WTC11 (cell line): ENCODE data around the gene LTB. TPM values are rescaled to one million over a fixed set of nuclear protein-coding genes. Genes with fewer than 3 reads are reported as not detected.

Experiments used
- ATAC-seq: fragments of 200-7000 bp; cut with Tn5 transposase; 2 replicates; pipeline ENCODE4 v1.10.0; 2021; ENCODE audit warnings: mild to moderate bottlenecking, moderate library complexity
- CTCF ChIA-PET: fragments of 300-600 bp; sonication (Branson Sonifier 250); formaldehyde crosslinking; loops from one replicate; lab custom pipeline; 2021; ENCODE audit warnings: antibody characterized with exemption; lab: Charles Lee
- POLR2A ChIA-PET: fragments of 350-600 bp; sonication (Branson Sonifier 250); formaldehyde crosslinking; loops from one replicate; lab custom pipeline; 2021; ENCODE audit warnings: antibody characterized with exemption; lab: Charles Lee
- DNase-seq: peaks from one replicate; pipeline ENCODE4 v3.0.0; 2021; ENCODE audit warnings: low spot score
- H3K27ac Mint-ChIP-seq: 2 replicates; pipeline ENCODE4 v1.8.0; 2021; ENCODE audit warnings: mixed read lengths
- H3K27me3 Mint-ChIP-seq: 2 replicates; pipeline ENCODE4 v1.8.0; 2021; ENCODE audit warnings: low read depth, mild to moderate bottlenecking, moderate library complexity, mixed read lengths
- H3K36me3 Mint-ChIP-seq: 2 replicates; pipeline ENCODE4 v1.8.0; 2021; ENCODE audit warnings: mixed read lengths
- H3K4me1 Mint-ChIP-seq: 2 replicates; pipeline ENCODE4 v1.8.0; 2022; ENCODE audit warnings: mixed read lengths
- H3K4me3 Mint-ChIP-seq: 2 replicates; pipeline ENCODE4 v1.8.0; 2021; ENCODE audit warnings: mild to moderate bottlenecking, moderate library complexity, mixed read lengths
- H3K9me3 Mint-ChIP-seq: 2 replicates; pipeline ENCODE4 v1.8.0; 2021; ENCODE audit warnings: mixed read lengths
- ARID4B ChIP-seq: sonication (generic); formaldehyde crosslinking; IDR thresholded peaks from 2 replicates; pipeline ENCODE4 v1.8.0; 2023; ENCODE audit warnings: missing genetic modification reagents, mild to moderate bottlenecking, borderline replicate concordance
- CTCF ChIP-seq: fragments of 200-600 bp; IDR thresholded peaks from 2 replicates; pipeline ENCODE4 v1.8.0; 2022; ENCODE audit warnings: antibody characterized with exemption
- E2F5 ChIP-seq: sonication (generic); formaldehyde crosslinking; IDR thresholded peaks from 2 replicates; pipeline ENCODE4 v1.8.1; 2022; ENCODE audit warnings: mild to moderate bottlenecking, moderate library complexity, missing genetic modification reagents
- ETV6 ChIP-seq: sonication (generic); formaldehyde crosslinking; IDR thresholded peaks from 2 replicates; pipeline ENCODE4 v1.8.1; 2022; ENCODE audit warnings: mild to moderate bottlenecking, missing genetic modification reagents
- FOXK1 ChIP-seq: sonication (generic); formaldehyde crosslinking; IDR thresholded peaks from 2 replicates; pipeline ENCODE4 v1.8.0; 2022; ENCODE audit warnings: mild to moderate bottlenecking, moderate library complexity, missing genetic modification reagents
- FOXP1 ChIP-seq: sonication (generic); formaldehyde crosslinking; IDR thresholded peaks from 2 replicates; pipeline ENCODE4 v1.8.0; 2022; ENCODE audit warnings: missing genetic modification reagents, mild to moderate bottlenecking, moderate library complexity, borderline replicate concordance
- GABPB1 ChIP-seq: sonication (generic); formaldehyde crosslinking; IDR thresholded peaks from 2 replicates; pipeline ENCODE4 v1.8.1; 2023; ENCODE audit warnings: mild to moderate bottlenecking, missing genetic modification reagents
- HMGXB4 ChIP-seq: sonication (generic); formaldehyde crosslinking; IDR thresholded peaks from 2 replicates; pipeline ENCODE4 v1.8.1; 2023; ENCODE audit warnings: mild to moderate bottlenecking, moderate library complexity, missing genetic modification reagents
- MAX ChIP-seq: sonication (generic); formaldehyde crosslinking; IDR thresholded peaks from 2 replicates; pipeline ENCODE4 v1.8.0; 2022; ENCODE audit warnings: mild to moderate bottlenecking, missing genetic modification reagents
- MYBL2 ChIP-seq: sonication (generic); formaldehyde crosslinking; IDR thresholded peaks from 2 replicates; pipeline ENCODE4 v1.8.1; 2023; ENCODE audit warnings: mild to moderate bottlenecking, moderate library complexity, missing genetic modification reagents
- NFE2L1 ChIP-seq: sonication (generic); formaldehyde crosslinking; IDR thresholded peaks from 2 replicates; pipeline ENCODE4 v1.8.1; 2023; ENCODE audit warnings: missing genetic modification reagents
- SP1 ChIP-seq: sonication (generic); formaldehyde crosslinking; conservative IDR thresholded peaks from 2 replicates; pipeline ENCODE4 v1.8.1; 2022; ENCODE audit warnings: missing genetic modification reagents
- TEAD1 ChIP-seq: sonication (generic); formaldehyde crosslinking; IDR thresholded peaks from 2 replicates; pipeline ENCODE4 v1.8.0; 2022; ENCODE audit warnings: mild to moderate bottlenecking, missing genetic modification reagents
- ZBTB43 ChIP-seq: sonication (generic); formaldehyde crosslinking; IDR thresholded peaks from 2 replicates; pipeline ENCODE4 v1.8.1; 2023; ENCODE audit warnings: mild to moderate bottlenecking, missing genetic modification reagents
- ZNF263 ChIP-seq: sonication (generic); formaldehyde crosslinking; IDR thresholded peaks from 2 replicates; pipeline ENCODE4 v1.8.1; 2022; ENCODE audit warnings: low read depth, mild to moderate bottlenecking, moderate library complexity, missing genetic modification reagents
- ZNF281 ChIP-seq: sonication (generic); formaldehyde crosslinking; IDR thresholded peaks from 2 replicates; pipeline ENCODE4 v1.8.0; 2023; ENCODE audit warnings: mild to moderate bottlenecking, missing genetic modification reagents
- ZNF396 ChIP-seq: fragments of 250-450 bp; sonication (Bioruptor Pico); IDR thresholded peaks from 2 replicates; pipeline ENCODE4 v1.8.0; 2021; ENCODE audit warnings: mild to moderate bottlenecking, moderate library complexity, borderline replicate concordance
- ZNF423 ChIP-seq: fragments of 250-450 bp; sonication (Bioruptor Pico); IDR thresholded peaks from 2 replicates; pipeline ENCODE4 v2.1.2; 2022; ENCODE audit warnings: mild to moderate bottlenecking, moderate library complexity
- total RNA-seq: library from RNA; stranded (reverse); gene quantifications from 3 replicates; pipeline ENCODE4 v1.2.3, GENCODE V29; 2021

Gene LTB
- total RNA-seq, 1 experiment from 2014 or later = 1.3 TPM

GRCh38 chr6:31546339-31546957, 35.8 kb downstream of the LTB start, which contains the start of gene ATP6V1G2:
Gene ATP6V1G2 (minus strand): TSS chr6:31546608. CDS start chr6:31546559, 49 bp downstream.
- DNase-seq (peak; percentile 99), ATAC-seq (peak; percentile 80)
- peaks cover 22% of the 10 kb centered on the region for H3K4me1 Mint-ChIP-seq
- peaks cover 18% of the 10 kb centered on the region for H3K36me3 Mint-ChIP-seq
- CTCF ChIA-PET = interaction anchor here (0.6 to 7.2 kb wide), 40 partner anchors 9 to 406 kb away, joined by 3 to 319 read pairs (median 4); partner anchors contain the start of genes AIF1, C6orf47, GPANK1 and LSM2
- POLR2A ChIA-PET = interaction anchor here (0.5 to 2.0 kb wide), 17 partner anchors 17 to 1425 kb away, joined by 3 to 13 read pairs (median 4); partner anchors contain the start of genes BAG6, GPANK1, MCCD1 and MICB
- 0 out of 2 replicates have a peak, but pooled peaks have one; percentile 32 for TF ChIP-seq MYBL2 (CRISPR knock-in tag)
- TF ChIP-seq ARID4B (CRISPR knock-in tag) = peak; percentile 55; the same call in 1 of the 2 replicates
- TF ChIP-seq NFE2L1 (CRISPR knock-in tag) = 0 out of 2 replicates have a peak, but pooled peaks have one; percentile 34
- no peak for TF ChIP-seq ZNF396
- TF ChIP-seq TEAD1 (CRISPR knock-in tag) = peak; percentile 39; the same call in 1 of the 2 replicates
- no peak; the same call in 1 of the 2 replicates for TF ChIP-seq FOXP1
- no peak for TF ChIP-seq ZBTB43 (CRISPR knock-in tag)
- 0 out of 2 replicates have a peak, but pooled peaks have one; percentile 48 for TF ChIP-seq ZNF281 (CRISPR knock-in tag)
- TF ChIP-seq GABPB1 (CRISPR knock-in tag) = peak; percentile 55; the same call in 1 of the 2 replicates
- TF ChIP-seq ETV6 = peak; percentile 82; the same call in 1 of the 2 replicates
- TF ChIP-seq MAX (CRISPR knock-in tag) = peak; percentile 66; the same call in 1 of the 2 replicates
- TF ChIP-seq HMGXB4 (CRISPR knock-in tag) = peak; percentile 56; the same call in 1 of the 2 replicates
- TF ChIP-seq ZNF423 (CRISPR knock-in tag) = no peak
- TF ChIP-seq E2F5 = peak; percentile 33; the same call in 1 of the 2 replicates
- TF ChIP-seq FOXK1 (CRISPR knock-in tag) = peak; percentile 76
- peak; percentile 98 for TF ChIP-seq ZNF263 (CRISPR knock-in tag)
- peak; percentile 80 for TF ChIP-seq CTCF
- peak; percentile 77 for TF ChIP-seq SP1 (CRISPR knock-in tag)
- H3K27me3 Mint-ChIP-seq = no peaks in the 10 kb centered on the region
- peak within 1 kb of the TSS; percentile 82 for H3K4me3 Mint-ChIP-seq
- peak within 1 kb of the TSS; percentile 98 for H3K27ac Mint-ChIP-seq
- no peaks in the 10 kb centered on the region for H3K9me3 Mint-ChIP-seq
